Measurements from ENCODE around the gene MMP20. TPM values are rescaled to one million over a fixed set of nuclear protein-coding genes. Genes with fewer than 3 reads are reported as not detected.

Gene MMP20
- total RNA-seq, 2 donors from 2014 or later: not detected

DNA sequence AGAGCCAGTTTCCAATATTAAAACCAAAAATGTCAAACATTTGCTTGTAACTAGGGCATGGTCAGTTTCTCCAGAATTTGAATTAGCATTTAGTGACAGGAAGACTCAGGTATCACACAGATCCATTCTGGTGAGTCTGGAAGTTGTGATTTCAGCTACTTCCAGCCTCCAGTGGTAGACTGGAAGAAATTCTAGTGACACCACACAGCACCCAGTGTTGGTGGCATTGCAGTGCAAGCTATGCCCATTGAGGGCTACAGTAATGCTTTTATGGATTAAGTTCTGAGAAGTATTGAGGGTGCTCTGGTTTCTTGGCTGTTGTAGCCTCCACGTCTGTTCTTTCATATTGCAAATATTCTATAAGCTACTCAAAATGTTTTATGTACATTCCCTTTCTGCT lies 31.4 kb upstream of the MMP20 start:
- TF ChIP-seq, protein P1, sequence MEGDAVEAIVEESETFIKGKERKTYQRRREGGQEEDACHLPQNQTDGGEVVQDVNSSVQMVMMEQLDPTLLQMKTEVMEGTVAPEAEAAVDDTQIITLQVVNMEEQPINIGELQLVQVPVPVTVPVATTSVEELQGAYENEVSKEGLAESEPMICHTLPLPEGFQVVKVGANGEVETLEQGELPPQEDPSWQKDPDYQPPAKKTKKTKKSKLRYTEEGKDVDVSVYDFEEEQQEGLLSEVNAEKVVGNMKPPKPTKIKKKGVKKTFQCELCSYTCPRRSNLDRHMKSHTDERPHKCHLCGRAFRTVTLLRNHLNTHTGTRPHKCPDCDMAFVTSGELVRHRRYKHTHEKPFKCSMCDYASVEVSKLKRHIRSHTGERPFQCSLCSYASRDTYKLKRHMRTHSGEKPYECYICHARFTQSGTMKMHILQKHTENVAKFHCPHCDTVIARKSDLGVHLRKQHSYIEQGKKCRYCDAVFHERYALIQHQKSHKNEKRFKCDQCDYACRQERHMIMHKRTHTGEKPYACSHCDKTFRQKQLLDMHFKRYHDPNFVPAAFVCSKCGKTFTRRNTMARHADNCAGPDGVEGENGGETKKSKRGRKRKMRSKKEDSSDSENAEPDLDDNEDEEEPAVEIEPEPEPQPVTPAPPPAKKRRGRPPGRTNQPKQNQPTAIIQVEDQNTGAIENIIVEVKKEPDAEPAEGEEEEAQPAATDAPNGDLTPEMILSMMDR (conservative IDR thresholded peaks at IDR 0.05): no peak
- no peak for DNase-seq
- Histone ChIP-seq H3K36me3 (ENCODE audit: control insufficient read depth, insufficient read depth, low read length) (no peaks in the 10 kb centered on the region), H3K9ac (ENCODE audit: extremely low read depth, low read length, poor library complexity, severe bottlenecking) (no peak overlapping the region), H3K4me3 (ENCODE audit: low read length) (no peak overlapping the region), H3K4me1 (ENCODE audit: control insufficient read depth, insufficient read depth, low read length) (no peaks in the 10 kb centered on the region), H3K27me3 (ENCODE audit: control insufficient read depth, insufficient read depth, low read length, poor library complexity, severe bottlenecking) (no peaks in the 10 kb centered on the region), H3K9me3 (ENCODE audit: control insufficient read depth, low read length) (peaks cover 6% of the 10 kb centered on the region), H3K27ac (ENCODE audit: low read depth, low read length) (no peak overlapping the region)
- Mint-ChIP-seq H3K4me3 (no peak overlapping the region), H3K36me3 (ENCODE audit: low read depth) (no peaks in the 10 kb centered on the region), H3K27ac (no peak overlapping the region), H3K9me3 (peaks cover 5% of the 10 kb centered on the region), H3K27me3 (ENCODE audit: insufficient read depth) (no peaks in the 10 kb centered on the region), H3K4me1 (peaks cover 4% of the 10 kb centered on the region)
- 100% methylated on average over 1 of the region's 1 CpG; no CpG with 5 or more reads in 1 of the 2 experiments for WGBS, 2 experiments (ENCODE audit: insufficient coverage in 1 of 2, insufficient read length in 1 of 2)

DNA sequence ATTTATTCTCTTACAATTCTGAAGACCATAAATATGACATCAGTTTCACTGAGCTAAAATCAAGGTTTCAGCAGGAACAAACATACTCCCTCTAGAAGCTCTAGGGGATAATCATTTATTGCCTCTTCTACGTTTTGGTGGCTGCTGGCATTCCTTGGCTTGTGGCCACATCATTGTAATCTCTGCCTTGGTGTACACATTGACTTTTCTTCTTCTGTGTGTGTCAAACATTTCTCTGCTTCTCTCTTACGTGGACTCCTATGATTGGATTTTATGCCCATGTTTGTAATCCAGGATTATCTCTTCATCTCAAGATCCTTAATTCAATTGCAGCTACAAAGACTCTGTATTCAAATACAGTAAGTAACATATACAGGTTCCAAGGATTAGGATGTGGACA lies 30.4 kb upstream of the MMP20 start:
- Histone ChIP-seq H3K9me3 (ENCODE audit: control insufficient read depth, low read length) (peaks cover 6% of the 10 kb centered on the region), H3K27ac (ENCODE audit: low read depth, low read length) (no peak overlapping the region), H3K9ac (ENCODE audit: extremely low read depth, low read length, poor library complexity, severe bottlenecking) (no peak overlapping the region), H3K4me1 (ENCODE audit: control insufficient read depth, insufficient read depth, low read length) (no peaks in the 10 kb centered on the region), H3K27me3 (ENCODE audit: control insufficient read depth, insufficient read depth, low read length, poor library complexity, severe bottlenecking) (no peaks in the 10 kb centered on the region), H3K4me3 (ENCODE audit: low read length) (no peak overlapping the region), H3K36me3 (ENCODE audit: control insufficient read depth, insufficient read depth, low read length) (no peaks in the 10 kb centered on the region)
- H3K4me1 Mint-ChIP-seq: peaks cover 4% of the 10 kb centered on the region
- H3K4me3 Mint-ChIP-seq: no peak overlapping the region
- DNase-seq: no peak
- 87 to 100% methylated on average over 1 to 2 of the region's 2 CpGs for WGBS, 2 experiments (ENCODE audit: insufficient coverage in 1 of 2, insufficient read length in 1 of 2)
- no peaks in the 10 kb centered on the region for H3K36me3 Mint-ChIP-seq (ENCODE audit: low read depth)
- H3K27ac Mint-ChIP-seq: no peak overlapping the region
- TF ChIP-seq, protein P1 (conservative IDR thresholded peaks at IDR 0.05): no peak
- H3K27me3 Mint-ChIP-seq (ENCODE audit: insufficient read depth): no peaks in the 10 kb centered on the region
- peaks cover 5% of the 10 kb centered on the region for H3K9me3 Mint-ChIP-seq

DNA sequence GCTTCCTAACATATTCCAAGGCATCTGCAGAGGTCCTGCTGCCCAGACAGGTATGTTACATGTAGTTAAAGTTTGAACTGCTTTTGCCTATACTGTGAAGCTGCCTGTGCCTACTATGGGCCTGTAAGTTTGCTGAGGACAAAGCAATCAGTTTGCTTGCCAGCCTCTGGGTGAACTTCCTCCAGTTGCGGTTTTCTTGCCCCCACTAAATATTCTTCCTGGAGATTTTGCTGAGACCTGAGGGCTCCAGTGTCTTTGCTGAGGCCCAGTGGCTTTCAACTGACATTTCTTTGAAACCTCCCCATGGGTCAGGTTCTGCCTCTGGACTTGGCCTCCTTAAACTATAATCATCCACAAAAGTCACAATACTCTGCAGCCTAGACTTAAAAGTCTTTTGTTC lies 29.6 kb upstream of the MMP20 start:
- no peaks in the 10 kb centered on the region for H3K27me3 ChIP-seq (ENCODE audit: control insufficient read depth, insufficient read depth, low read length, poor library complexity, severe bottlenecking)
- H3K4me1 Mint-ChIP-seq: peaks cover 4% of the 10 kb centered on the region
- no peak overlapping the region for H3K27ac Mint-ChIP-seq
- no peaks in the 10 kb centered on the region for H3K4me1 ChIP-seq (ENCODE audit: control insufficient read depth, insufficient read depth, low read length)
- no peak overlapping the region for H3K9ac ChIP-seq (ENCODE audit: extremely low read depth, low read length, poor library complexity, severe bottlenecking)
- no peak overlapping the region for H3K4me3 Mint-ChIP-seq
- no peaks in the 10 kb centered on the region for H3K36me3 ChIP-seq (ENCODE audit: control insufficient read depth, insufficient read depth, low read length)
- H3K27me3 Mint-ChIP-seq (ENCODE audit: insufficient read depth): no peaks in the 10 kb centered on the region
- H3K9me3 ChIP-seq (ENCODE audit: control insufficient read depth, low read length): peaks cover 6% of the 10 kb centered on the region
- no peak overlapping the region for H3K4me3 ChIP-seq (ENCODE audit: low read length)
- no peaks in the 10 kb centered on the region for H3K36me3 Mint-ChIP-seq (ENCODE audit: low read depth)
- WGBS, 2 experiments (ENCODE audit: insufficient coverage in 1 of 2, insufficient read length in 1 of 2): 95 to 100% methylated on average over 1 of the region's 1 CpG
- H3K27ac ChIP-seq (ENCODE audit: low read depth, low read length): no peak overlapping the region
- peaks cover 7% of the 10 kb centered on the region for H3K9me3 Mint-ChIP-seq
- TF ChIP-seq, protein P1 (conservative IDR thresholded peaks at IDR 0.05): no peak
- DNase-seq: no peak

Measured in endodermal cell (in vitro differentiated cells).